GM12874 (cell line): ENCODE data around the gene SGCD.

Experiments
- TF ChIP-seq, protein P1 (sequence below): IDR thresholded peaks from 2 replicates; pipeline ENCODE4 v1.5.1; 2011; ENCODE audit warnings: low read depth, mild to moderate bottlenecking, control low read depth, low read length, moderate library complexity; ENCODE audit not compliant: insufficient read depth

Gene SGCD

DNA sequence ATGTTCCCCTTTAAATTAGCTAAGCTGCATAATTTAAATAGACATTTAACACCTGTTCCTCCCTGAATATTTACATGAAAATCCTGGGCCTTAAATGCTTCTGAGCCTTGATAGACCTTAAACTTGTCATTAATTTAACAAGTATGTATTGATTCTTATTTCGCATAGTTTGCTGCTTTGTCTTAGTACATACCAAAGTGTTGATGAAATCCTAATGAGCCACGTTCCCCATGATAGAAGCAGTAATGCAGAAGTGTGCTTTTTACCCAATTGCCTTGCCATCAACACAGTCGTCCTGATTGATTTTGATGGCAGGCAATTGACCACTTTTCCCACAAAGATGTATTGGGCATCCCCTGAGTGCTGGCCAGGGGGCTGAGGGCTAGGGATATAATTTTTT is 213.5 kb downstream of the SGCD start:
- TF ChIP-seq, protein P1, sequence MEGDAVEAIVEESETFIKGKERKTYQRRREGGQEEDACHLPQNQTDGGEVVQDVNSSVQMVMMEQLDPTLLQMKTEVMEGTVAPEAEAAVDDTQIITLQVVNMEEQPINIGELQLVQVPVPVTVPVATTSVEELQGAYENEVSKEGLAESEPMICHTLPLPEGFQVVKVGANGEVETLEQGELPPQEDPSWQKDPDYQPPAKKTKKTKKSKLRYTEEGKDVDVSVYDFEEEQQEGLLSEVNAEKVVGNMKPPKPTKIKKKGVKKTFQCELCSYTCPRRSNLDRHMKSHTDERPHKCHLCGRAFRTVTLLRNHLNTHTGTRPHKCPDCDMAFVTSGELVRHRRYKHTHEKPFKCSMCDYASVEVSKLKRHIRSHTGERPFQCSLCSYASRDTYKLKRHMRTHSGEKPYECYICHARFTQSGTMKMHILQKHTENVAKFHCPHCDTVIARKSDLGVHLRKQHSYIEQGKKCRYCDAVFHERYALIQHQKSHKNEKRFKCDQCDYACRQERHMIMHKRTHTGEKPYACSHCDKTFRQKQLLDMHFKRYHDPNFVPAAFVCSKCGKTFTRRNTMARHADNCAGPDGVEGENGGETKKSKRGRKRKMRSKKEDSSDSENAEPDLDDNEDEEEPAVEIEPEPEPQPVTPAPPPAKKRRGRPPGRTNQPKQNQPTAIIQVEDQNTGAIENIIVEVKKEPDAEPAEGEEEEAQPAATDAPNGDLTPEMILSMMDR, result no peak

DNA sequence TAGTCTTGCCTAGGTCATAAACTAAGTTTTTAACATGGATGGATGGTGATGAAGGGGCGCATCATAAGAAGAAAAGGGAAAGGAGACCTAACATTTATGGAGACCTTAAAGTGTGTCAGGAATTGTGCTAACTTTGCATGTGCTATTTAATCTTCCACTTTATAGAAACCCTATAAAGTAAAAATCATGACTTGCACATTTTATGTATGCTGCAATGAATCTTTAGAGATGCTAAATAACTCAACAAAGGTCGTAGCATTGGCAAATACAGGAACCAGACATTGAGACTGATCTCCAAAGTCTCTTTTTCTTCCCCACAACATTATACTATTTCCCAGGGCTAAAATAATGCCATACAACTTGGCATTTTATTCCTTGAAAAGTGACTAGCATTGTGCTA is 214.6 kb downstream of the SGCD start:
- TF ChIP-seq, protein P1, result no peak

DNA sequence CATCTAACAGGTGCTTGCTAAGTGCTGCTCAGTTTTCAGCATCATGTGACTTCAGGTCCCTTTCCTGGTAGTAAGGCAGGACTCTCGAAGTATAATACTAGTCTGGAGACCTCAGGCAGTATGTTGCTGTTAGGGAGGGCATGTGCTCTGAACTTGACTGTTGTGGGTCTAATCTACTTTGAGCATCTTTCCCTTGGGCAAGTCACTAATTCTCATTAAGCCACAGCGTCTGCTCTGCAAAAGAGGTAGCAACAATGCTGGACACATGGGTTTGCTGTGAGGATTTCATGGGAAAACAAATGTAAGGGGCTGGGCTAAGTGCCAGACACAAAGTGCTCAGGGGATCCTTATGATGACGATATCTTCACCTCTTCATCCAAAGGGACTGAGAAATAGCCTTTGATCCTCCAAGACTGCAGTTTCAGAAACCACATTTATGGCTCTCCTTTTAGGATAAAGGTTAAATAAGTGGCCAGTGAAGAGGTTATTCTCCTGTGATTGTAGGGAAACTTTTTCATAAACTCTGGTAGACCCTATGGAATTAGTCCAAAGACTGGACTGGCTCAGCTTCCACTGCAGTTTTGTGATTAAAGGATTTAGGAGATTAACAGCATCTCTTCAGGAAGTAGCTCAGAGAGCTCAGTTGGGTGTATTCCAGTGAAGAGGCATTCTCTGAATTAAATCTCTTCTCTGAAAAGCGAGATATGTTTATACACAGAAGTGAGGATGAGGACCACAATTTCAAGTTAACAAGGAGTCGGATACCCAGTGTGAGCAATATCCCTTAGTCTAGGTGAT is 216.6 kb downstream of the SGCD start:
- TF ChIP-seq, protein P1, result no peak

DNA sequence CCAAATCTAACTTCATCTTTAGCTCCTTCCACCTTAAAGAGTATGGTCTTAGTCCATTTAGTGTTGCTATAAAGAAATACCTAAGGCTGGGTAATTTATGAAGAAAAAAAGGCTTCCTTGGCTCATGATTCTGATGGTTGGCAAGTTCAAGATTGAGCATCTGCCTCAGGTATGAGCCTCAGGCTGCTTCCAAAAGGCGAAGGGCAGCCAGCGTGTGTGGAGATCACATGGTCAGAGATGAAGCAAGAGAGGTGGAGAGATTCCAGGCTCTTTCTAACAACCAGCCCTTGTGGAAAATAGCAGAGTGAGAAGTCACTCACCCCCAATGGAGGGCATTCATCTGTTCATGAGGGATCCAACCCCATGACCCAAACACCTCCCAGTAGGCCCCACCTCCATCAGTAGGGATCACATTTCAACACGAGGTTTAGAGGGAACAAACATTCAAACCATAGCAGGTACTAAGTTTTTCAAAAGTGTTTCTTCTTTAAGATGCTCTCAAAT is 225.9 kb downstream of the SGCD start:
- TF ChIP-seq, protein P1, result no peak

DNA sequence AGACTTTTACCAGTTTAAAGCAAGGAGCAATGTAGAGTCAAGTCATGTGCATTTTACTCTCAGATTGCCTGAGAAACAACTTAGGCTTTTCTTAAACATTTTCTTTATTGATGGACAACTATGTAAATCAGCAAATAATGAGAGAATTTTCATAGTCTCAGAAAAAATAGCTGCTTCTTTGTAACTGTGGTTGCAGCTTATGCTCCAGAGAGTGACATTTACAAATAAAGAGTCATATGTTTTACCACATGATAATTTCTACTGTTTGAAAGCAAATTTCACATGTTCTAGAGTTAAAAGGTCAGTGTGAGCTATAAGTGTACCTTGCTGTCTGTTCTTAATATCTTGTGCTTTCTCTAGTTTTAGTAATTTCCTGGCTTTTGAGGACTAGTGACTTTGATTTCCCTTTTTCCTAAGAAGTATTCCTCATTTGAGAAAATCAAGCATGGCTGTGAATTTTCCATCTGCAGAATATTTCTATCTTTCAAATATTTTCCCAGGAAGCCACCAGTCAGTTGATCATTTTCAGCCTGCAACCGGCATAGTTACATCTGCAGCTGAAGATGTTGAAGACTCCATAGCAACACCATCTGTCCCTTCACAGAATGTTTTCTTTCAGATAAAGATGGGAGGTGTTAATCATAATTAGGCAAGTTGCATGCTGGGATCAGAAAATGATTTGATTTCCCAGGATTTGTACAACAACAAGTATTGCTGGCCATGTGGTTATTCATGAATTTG is 229.9 kb downstream of the SGCD start:
- TF ChIP-seq, protein P1, result no peak

DNA sequence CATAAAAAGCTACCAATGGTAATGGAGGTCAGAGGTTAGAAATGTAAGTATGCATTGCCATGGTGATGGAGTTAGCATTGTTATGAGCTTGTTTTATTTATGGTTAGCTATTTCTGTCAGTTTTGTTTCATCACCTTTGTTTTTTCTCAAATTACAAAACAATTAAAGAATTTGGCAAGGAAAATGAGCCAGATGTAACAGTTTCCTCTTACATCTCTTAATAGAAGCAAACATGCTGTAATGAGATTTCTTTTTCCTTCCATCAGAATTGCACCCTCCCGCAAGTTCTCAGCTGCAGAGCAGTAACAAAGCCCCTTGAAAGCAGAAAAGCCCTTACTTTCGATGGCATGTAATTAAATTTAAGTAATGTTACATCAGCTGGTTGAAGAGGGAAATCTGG is 233.0 kb downstream of the SGCD start:
- TF ChIP-seq, protein P1, result no peak

DNA sequence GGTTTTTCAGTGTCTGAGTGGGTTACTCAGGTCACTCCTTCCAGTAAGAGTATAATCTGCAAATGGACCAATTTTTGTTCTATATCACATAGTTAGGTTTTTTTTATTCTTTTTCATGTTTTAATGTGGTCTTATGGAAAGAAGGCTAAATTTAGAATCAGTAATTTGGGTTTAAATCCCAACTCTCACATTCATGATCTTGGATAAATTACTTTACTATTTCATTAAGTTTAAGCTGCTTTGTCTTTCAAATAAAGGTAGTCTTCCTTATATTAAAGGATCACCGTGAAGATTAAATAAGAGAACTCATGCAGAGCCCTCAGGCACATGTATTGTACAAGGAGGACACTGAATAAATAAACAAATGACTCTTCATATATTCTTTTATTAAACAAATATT is 234.7 kb downstream of the SGCD start:
- TF ChIP-seq, protein P1, result no peak
